ENCODE measurements around the gene DNER.

DNA sequence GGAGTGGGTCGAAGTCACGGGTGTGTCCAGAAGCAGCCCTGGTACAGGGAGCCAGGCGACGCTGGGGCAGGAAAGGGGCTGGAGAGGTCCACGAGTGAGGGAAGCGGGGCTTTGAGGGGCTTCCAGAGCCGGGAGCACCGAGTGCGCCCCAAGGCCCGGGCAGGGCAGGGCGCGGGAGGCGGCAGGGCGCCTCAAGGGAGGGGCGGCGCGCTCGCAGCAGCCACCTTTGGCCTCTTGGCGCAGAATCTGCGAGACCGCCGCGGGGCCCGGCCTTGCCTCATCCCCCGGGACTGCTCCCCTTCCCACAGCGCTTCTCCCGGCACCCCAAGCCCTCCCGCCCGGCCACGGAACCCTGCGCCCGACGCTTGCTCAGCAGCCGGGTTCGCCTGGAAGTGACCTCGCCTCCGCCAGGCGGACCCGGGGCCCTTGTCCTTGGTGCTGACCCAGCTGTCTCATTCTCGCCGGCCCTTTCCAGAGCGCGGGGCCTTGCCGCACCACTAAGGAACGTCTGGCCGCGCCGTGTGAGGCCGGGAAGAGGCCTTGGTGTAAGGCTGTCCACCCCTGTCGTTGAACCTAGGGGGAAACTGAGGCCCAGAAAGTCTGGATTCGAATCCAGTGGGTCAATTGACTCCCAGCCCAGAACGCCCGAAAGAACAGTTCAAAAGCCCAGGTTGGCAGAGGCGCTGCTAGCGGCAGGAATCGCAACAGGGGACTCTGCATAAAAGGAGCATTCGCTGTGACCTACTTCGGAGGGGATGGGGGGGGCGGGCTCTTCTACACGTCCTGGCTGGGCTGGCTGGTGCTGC is 584 bp upstream of the DNER start:
- TF ChIP-seq POLR2AphosphoS5 (IDR thresholded peaks at IDR 0.05) (no peak), POLR2A (IDR thresholded peaks at IDR 0.05) (no peak), EP300 (IDR thresholded peaks at IDR 0.05) (no peak)
- TF ChIP-seq, protein P1, sequence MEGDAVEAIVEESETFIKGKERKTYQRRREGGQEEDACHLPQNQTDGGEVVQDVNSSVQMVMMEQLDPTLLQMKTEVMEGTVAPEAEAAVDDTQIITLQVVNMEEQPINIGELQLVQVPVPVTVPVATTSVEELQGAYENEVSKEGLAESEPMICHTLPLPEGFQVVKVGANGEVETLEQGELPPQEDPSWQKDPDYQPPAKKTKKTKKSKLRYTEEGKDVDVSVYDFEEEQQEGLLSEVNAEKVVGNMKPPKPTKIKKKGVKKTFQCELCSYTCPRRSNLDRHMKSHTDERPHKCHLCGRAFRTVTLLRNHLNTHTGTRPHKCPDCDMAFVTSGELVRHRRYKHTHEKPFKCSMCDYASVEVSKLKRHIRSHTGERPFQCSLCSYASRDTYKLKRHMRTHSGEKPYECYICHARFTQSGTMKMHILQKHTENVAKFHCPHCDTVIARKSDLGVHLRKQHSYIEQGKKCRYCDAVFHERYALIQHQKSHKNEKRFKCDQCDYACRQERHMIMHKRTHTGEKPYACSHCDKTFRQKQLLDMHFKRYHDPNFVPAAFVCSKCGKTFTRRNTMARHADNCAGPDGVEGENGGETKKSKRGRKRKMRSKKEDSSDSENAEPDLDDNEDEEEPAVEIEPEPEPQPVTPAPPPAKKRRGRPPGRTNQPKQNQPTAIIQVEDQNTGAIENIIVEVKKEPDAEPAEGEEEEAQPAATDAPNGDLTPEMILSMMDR (IDR thresholded peaks at IDR 0.05), result no peak
